Retinal pigment epithelial cell (primary cell): ENCODE results near the gene ABCB4.
A peak's percentile ranks its signal among the peaks of the same experiment; 100 is the strongest.

Source experiments
- DNase-seq: peaks from one replicate; pipeline ENCODE4 v3.0.0-alpha.2; 2010; ENCODE audit warnings: low read depth
- H3K4me3 ChIP-seq: 2 replicates; pipeline ENCODE4 v1.5.1; 2011; ENCODE audit warnings: mild to moderate bottlenecking, low read length, control low read depth, moderate library complexity
- TF ChIP-seq, protein P1 (sequence below): conservative IDR thresholded peaks from 2 replicates; pipeline ENCODE4 v1.5.1; 2011; ENCODE audit warnings: low read depth, low read length, control low read depth, inconsistent platforms

ABCB4 gene

DNA sequence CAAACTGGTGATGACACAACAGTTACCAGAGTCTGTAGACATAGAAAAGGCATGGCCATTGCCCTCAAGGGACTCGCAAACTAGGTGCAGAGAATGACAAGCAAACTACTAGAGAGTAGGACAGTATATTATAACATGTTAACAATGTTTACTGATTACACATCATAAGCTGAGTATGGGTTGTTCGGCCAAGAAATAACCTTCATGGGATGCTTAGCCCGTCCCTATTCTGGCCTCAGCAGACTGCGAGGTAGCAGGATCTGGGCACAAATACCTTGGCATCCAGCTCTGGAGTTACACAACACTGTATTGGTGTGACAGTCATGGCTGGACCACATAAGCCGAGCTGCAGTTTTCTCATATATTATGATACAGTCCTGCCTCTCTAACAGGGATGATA is 51.4 kb downstream of the ABCB4 start:
- TF ChIP-seq, protein P1, sequence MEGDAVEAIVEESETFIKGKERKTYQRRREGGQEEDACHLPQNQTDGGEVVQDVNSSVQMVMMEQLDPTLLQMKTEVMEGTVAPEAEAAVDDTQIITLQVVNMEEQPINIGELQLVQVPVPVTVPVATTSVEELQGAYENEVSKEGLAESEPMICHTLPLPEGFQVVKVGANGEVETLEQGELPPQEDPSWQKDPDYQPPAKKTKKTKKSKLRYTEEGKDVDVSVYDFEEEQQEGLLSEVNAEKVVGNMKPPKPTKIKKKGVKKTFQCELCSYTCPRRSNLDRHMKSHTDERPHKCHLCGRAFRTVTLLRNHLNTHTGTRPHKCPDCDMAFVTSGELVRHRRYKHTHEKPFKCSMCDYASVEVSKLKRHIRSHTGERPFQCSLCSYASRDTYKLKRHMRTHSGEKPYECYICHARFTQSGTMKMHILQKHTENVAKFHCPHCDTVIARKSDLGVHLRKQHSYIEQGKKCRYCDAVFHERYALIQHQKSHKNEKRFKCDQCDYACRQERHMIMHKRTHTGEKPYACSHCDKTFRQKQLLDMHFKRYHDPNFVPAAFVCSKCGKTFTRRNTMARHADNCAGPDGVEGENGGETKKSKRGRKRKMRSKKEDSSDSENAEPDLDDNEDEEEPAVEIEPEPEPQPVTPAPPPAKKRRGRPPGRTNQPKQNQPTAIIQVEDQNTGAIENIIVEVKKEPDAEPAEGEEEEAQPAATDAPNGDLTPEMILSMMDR = no peak
- no peak for DNase-seq
- no peak overlapping the region for H3K4me3 ChIP-seq

DNA sequence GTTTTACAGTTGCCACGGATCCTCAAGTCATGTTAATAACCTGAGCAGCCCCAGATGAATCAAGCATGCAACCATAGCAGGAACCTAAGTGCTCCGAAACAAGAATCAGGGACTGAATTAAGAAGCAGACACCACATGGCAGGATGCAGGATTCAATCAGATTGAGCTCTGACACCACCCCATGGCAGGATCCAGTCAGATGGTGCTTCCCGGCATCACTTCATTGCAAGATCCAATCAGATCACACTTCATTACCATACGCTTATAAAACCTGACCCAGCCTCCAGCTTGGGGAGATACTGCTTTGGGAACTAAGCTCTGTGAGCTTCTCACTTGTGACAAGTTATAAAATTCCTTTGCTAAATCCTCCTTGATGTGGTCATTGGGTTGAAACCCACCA is 55.3 kb downstream of the ABCB4 start:
- TF ChIP-seq, protein P1 = no peak
- no peak overlapping the region for H3K4me3 ChIP-seq

DNA sequence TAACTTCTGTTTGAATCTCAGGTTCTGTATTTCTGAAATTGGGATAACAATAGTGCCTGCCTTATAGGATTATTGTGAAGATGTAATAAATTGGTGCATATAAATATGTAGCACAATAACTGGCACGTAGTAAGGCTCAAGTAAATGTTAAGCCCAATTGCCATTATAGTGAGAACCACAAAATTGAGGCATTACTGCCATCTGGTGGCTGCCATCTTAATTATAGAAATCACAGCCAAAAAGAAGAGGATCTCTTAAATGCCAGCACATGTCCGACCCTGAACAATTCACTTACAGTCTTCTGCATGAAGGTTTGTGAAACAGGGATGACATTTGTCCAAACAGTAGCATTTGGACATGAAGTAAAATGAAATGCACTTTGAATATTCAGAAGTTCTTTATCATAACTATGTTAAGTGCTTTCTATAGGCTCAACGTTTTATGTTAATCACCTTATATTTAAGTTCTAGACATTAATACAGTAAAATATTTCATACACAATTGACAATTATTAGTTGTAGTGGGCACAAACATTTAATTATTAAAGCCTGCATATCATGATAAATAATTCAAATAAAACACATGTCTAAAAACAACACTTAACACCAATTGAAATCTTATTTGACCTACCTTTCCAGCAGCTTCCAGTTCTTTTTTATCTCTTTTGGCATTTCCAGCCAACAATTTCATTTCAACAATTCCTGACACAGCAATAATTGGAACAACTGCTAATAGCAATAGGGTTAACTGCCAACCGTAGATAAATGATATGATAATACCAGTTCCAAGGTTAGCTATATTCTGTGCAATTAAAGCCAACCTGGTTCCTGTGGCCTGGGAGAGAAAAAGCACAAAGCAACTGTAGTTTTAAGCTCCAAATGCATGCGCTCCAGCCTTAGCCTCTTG is 58.5 kb downstream of the ABCB4 start:
- DNase-seq = no peak

More for the DNA sequence above, 55.3 kb downstream of the ABCB4 start:
- no peak for DNase-seq

DNA sequence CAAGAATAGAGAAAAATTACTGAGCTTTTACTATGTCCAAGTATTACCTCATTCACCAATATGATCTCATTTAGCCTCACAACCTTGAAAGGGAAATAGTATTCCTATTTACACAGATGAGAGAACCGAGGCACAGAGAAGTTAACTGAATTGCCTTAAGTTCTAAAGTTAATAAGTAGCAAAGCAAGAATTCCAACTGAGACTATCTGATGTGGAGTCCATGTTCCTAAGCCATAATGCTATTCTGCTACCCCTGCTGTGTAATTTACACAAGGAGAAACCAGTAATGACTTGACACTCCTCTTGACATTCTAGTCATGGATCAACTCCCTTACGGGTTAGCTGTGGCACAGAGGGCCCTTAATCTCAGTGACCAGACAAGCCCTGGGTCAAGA is 60.7 kb downstream of the ABCB4 start:
- no peak for DNase-seq
- TF ChIP-seq, protein P1 = no peak
- H3K4me3 ChIP-seq = no peak overlapping the region

More for the DNA sequence above, 58.5 kb downstream of the ABCB4 start:
- no peak overlapping the region for H3K4me3 ChIP-seq
- TF ChIP-seq, protein P1 = peak; percentile 64

DNA sequence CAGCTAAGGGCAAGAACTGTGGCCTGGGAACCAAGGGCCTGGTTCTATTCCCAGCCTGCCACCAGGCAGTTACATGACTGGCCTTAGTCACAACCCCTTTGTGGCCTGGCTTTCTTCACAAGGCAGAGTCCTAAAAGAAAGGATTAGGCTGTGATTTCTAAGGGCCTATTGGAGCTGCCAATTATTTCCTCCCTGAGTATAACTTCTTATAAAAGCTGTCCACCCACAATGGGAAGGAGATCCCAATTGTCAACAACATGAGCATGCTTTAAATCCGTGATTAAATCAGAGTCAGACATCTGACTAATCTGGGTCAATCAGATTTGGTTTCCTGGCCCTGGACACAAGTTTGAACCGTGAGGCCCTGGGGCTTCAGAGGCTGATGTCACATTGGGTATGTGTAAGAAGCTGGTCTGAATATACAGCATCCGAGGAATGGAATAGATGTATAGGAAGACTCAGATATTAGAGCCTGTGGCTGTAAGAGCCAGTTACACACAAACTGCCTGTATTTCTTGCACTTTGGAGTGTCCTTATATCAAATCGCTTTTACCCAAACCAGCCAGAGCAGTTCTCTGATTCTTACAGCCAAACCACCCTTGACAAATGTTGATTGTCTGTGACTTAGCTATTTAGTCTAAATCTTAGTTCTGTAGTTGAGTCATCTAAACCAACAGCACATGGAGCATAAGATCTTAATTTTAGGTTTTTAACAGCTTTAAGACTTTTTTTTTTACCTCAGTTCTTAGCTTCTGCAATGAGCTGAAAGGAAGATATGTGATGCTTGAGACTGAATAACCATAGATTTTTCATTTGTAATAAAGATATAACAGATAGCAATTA is 61.3 kb downstream of the ABCB4 start:
- peak; percentile 72 for DNase-seq
- TF ChIP-seq, protein P1 = no peak
- H3K4me3 ChIP-seq = no peak overlapping the region

DNA sequence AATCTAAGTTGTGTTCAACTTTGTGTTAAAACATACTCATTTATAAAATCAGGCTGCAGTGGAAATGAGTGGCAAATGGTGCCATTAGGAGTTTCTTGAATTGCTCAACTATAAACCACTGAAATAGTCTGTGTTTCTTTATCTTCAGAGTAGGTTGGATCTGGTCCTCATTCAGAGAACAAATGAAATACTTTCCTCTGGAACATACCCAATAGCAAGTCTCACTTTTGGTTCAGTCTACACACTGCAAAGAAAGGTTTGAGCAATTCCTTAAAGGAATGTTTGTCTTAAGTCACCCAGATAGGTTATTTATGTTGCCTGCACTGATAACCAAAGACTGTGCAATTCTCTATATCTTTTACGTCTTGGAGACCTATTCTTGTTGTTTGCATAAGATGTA is 62.5 kb downstream of the ABCB4 start:
- TF ChIP-seq, protein P1 = no peak
- H3K4me3 ChIP-seq = no peak overlapping the region
- DNase-seq = no peak
